Osteocyte (in vitro differentiated cells): ENCODE results near the gene ZNF358. TPM values are rescaled to one million over a fixed set of nuclear protein-coding genes. Genes with fewer than 3 reads are reported as not detected.

Source experiments
- DNase-seq: peaks from one replicate; pipeline ENCODE4 v3.0.0; 2021; ENCODE audit warnings: mixed read lengths; ENCODE audit not compliant: unreplicated experiment; ENCODE audit errors: extremely low spot score
- H3K27ac Mint-ChIP-seq: one replicate; pipeline ENCODE4 v1.8.0; 2021; ENCODE audit warnings: mild to moderate bottlenecking, mixed read lengths; ENCODE audit not compliant: unreplicated experiment
- H3K27me3 Mint-ChIP-seq: one replicate; pipeline ENCODE4 v1.8.0; 2021; ENCODE audit warnings: mixed read lengths; ENCODE audit not compliant: unreplicated experiment
- H3K36me3 Mint-ChIP-seq: one replicate; pipeline ENCODE4 v1.8.0; 2021; ENCODE audit warnings: mixed read lengths; ENCODE audit not compliant: unreplicated experiment
- H3K4me1 Mint-ChIP-seq: one replicate; pipeline ENCODE4 v1.8.0; 2021; ENCODE audit warnings: mixed read lengths; ENCODE audit not compliant: unreplicated experiment
- H3K4me3 Mint-ChIP-seq: one replicate; pipeline ENCODE4 v1.8.0; 2021; ENCODE audit warnings: mild to moderate bottlenecking, moderate library complexity, mixed read lengths; ENCODE audit not compliant: unreplicated experiment
- H3K9me3 Mint-ChIP-seq: one replicate; pipeline ENCODE4 v1.8.0; 2021; ENCODE audit warnings: mixed read lengths; ENCODE audit not compliant: unreplicated experiment
- CTCF ChIP-seq: fragments of 200-600 bp; sonication (generic); IDR thresholded peaks from 2 replicates; pipeline ENCODE4 v1.5.0; 2021; ENCODE audit warnings: antibody characterized with exemption, mild to moderate bottlenecking, moderate library complexity
- total RNA-seq: library from RNA; stranded (reverse); gene quantifications from 2 replicates; pipeline ENCODE4 v1.2.1, GENCODE V29; 2021

Gene ZNF358
- total RNA-seq, 1 donor from 2014 or later: 93.5 TPM

GRCh38 chr19:7506385-7507328 lies 9.2 kb upstream of the ZNF358 start:
- H3K4me3 Mint-ChIP-seq: no peak overlapping the region
- H3K27ac Mint-ChIP-seq: no peak overlapping the region
- H3K9me3 Mint-ChIP-seq: no peaks in the 10 kb centered on the region
- H3K4me1 Mint-ChIP-seq: peaks cover 11% of the 10 kb centered on the region
- no peak for DNase-seq
- peaks cover 4% of the 10 kb centered on the region for H3K27me3 Mint-ChIP-seq
- TF ChIP-seq CTCF: no peak
- no peaks in the 10 kb centered on the region for H3K36me3 Mint-ChIP-seq

- no peak for TF ChIP-seq CTCF
- Mint-ChIP-seq H3K27me3 (peaks cover 3% of the 10 kb centered on the region), H3K9me3 (no peaks in the 10 kb centered on the region), H3K4me1 (peaks cover 11% of the 10 kb centered on the region), H3K4me3 (no peak overlapping the region), H3K27ac (no peak overlapping the region), H3K36me3 (no peaks in the 10 kb centered on the region)
- DNase-seq: peak; percentile 89
Observed at GRCh38 chr19:7507884-7508283, 8.0 kb upstream of the ZNF358 start.

- Mint-ChIP-seq H3K4me1 (peaks cover 11% of the 10 kb centered on the region), H3K9me3 (no peaks in the 10 kb centered on the region), H3K27ac (no peak overlapping the region), H3K36me3 (no peaks in the 10 kb centered on the region), H3K27me3 (no peaks in the 10 kb centered on the region), H3K4me3 (no peak overlapping the region)
- no peak for DNase-seq
- TF ChIP-seq CTCF: no peak
Observed at GRCh38 chr19:7509625-7510024, 6.3 kb upstream of the ZNF358 start.

- TF ChIP-seq CTCF: no peak
- Mint-ChIP-seq H3K27ac (no peak overlapping the region), H3K9me3 (no peaks in the 10 kb centered on the region), H3K4me3 (no peak overlapping the region), H3K4me1 (peaks cover 22% of the 10 kb centered on the region), H3K27me3 (no peaks in the 10 kb centered on the region), H3K36me3 (no peaks in the 10 kb centered on the region)
- DNase-seq: no peak
Observed at GRCh38 chr19:7512400-7512851, 3.5 kb upstream of the ZNF358 start.
